Large intestine (tissue), 3 donors: ENCODE measurements around the gene UTP11. TPM values are rescaled to one million over a fixed set of nuclear protein-coding genes. Genes with fewer than 3 reads are reported as not detected.

Experiments
- DNase-seq, 2 donors: peaks; one replicate each; pipeline versions ENCODE4 v3.0.0 to v3.0.0-alpha.2; 2013
- H3K27ac ChIP-seq: one replicate; pipeline ENCODE4 v1.5.1; 2013; ENCODE audit warnings: low read length
- H3K27me3 ChIP-seq: 2 replicates; pipeline ENCODE4 v1.6.1; 2013; ENCODE audit warnings: low read length; ENCODE audit not compliant: control insufficient read depth, insufficient read depth
- H3K36me3 ChIP-seq: 2 replicates; pipeline ENCODE4 v1.6.1; 2013; ENCODE audit warnings: low read length; ENCODE audit not compliant: control insufficient read depth, insufficient read depth
- H3K4me1 ChIP-seq: one replicate; pipeline ENCODE4 v1.6.1; 2013; ENCODE audit warnings: low read length; ENCODE audit not compliant: control insufficient read depth, insufficient read depth
- H3K4me3 ChIP-seq: one replicate; pipeline ENCODE4 v1.5.1; 2013; ENCODE audit warnings: low read length
- H3K9me3 ChIP-seq: one replicate; pipeline ENCODE4 v1.6.1; 2013; ENCODE audit warnings: mild to moderate bottlenecking, low read depth, low read length, moderate library complexity; ENCODE audit not compliant: control insufficient read depth
- WGBS: methylation state at CpG from one replicate; pipeline ENCODE4 v1.1.5; 2013; ENCODE audit warnings: low lambda C conversion rate; ENCODE audit not compliant: insufficient coverage; 5-methylcytosine and 5-hydroxymethylcytosine counted together
- polyA plus RNA-seq: library from polyadenylated mRNA; unstranded; fragments of 120-200 nt; gene quantifications from one replicate; pipeline ENCODE4 v1.2.1, GENCODE V29; 2013

Gene UTP11
- polyA plus RNA-seq, 1 donor: 39.0 TPM

GRCh38 chr1:38060498-38060897, 48.0 kb downstream of the UTP11 start:
- H3K4me1 ChIP-seq: no peaks in the 10 kb centered on the region
- WGBS: no CpG with 5 or more reads among the region's 2 CpGs

GRCh38 chr1:38061290-38061689, 48.8 kb downstream of the UTP11 start:
- Histone ChIP-seq H3K36me3 (no peaks in the 10 kb centered on the region), H3K4me1 (no peaks in the 10 kb centered on the region), H3K4me3 (no peak overlapping the region), H3K27ac (no peak overlapping the region), H3K9me3 (no peaks in the 10 kb centered on the region), H3K27me3 (peaks cover 18% of the 10 kb centered on the region)
- WGBS: no CpG with 5 or more reads among the region's 1 CpG
- DNase-seq: no peak

More at GRCh38 chr1:38060498-38060897, 48.0 kb downstream of the UTP11 start:
- Histone ChIP-seq H3K27ac (no peak overlapping the region), H3K4me3 (no peak overlapping the region), H3K36me3 (no peaks in the 10 kb centered on the region), H3K27me3 (peaks cover 14% of the 10 kb centered on the region), H3K9me3 (no peaks in the 10 kb centered on the region)
- DNase-seq: no peak

GRCh38 chr1:38061883-38062328, 49.4 kb downstream of the UTP11 start:
- Histone ChIP-seq H3K27ac (no peak overlapping the region), H3K4me1 (no peaks in the 10 kb centered on the region), H3K27me3 (peaks cover 18% of the 10 kb centered on the region), H3K36me3 (no peaks in the 10 kb centered on the region), H3K4me3 (no peak overlapping the region), H3K9me3 (no peaks in the 10 kb centered on the region)
- no CpG with 5 or more reads among the region's 7 CpGs for WGBS
- no peak for DNase-seq

DNA sequence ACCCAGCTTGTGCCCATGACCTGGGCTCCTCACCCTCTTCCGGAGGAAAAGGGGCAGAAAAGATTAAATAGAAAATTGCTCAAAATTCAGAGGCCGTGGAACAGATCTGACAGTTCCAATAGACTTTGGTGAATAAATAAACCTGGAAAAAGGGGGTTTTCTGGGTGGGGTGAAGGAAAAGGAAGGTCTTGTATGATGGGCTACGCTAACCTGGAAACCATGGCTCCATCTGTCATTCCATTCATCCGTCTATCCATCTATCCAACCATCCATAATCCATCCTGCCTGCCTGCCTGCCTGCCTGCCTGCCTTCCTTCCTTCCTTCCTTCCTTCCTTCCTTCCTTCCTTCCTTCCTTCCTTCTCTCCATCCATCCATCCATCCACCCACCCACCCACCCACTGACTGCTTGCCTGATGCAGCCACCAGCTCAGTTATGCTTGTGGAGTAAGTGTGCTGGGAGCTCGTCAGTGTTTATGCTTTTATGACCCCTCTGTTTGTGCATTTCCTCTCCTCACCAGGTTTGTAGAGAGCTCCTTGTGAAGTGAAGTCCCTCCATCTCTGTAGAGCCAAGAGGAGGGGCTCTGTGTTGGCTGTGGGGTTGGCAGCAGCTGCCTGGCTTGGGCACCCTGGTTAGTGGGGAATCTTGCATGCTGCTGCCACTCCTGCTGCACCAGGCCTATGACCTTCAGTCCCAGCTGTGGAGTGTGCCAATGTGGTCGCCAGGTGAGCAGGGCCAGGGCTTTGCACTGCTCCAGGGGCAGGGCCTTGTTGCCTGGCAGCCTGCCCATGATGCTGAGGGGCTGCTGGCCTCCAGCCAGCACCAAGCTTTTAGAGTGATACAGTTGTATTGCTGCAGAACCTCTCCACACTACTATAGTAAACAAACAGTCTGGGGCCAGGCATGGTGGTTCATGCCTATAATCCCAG, 50.1 kb downstream of the UTP11 start:
- no peak overlapping the region for H3K27ac ChIP-seq
- no peak for DNase-seq
- peaks cover 22% of the 10 kb centered on the region for H3K27me3 ChIP-seq
- H3K4me3 ChIP-seq: no peak overlapping the region
- WGBS: 57% methylated on average over 1 of the region's 6 CpGs
- no peaks in the 10 kb centered on the region for H3K9me3 ChIP-seq
- H3K36me3 ChIP-seq: no peaks in the 10 kb centered on the region
- H3K4me1 ChIP-seq: no peaks in the 10 kb centered on the region

- no peak overlapping the region for H3K4me3 ChIP-seq
- no peak for DNase-seq
- no peak overlapping the region for H3K27ac ChIP-seq
- H3K4me1 ChIP-seq: no peaks in the 10 kb centered on the region
- H3K27me3 ChIP-seq: peaks cover 29% of the 10 kb centered on the region
- no CpG with 5 or more reads among the region's 5 CpGs for WGBS
- H3K36me3 ChIP-seq: no peaks in the 10 kb centered on the region
- H3K9me3 ChIP-seq: no peaks in the 10 kb centered on the region
Measured at GRCh38 chr1:38063616-38064015, 51.1 kb downstream of the UTP11 start.

GRCh38 chr1:38064197-38064903, 51.8 kb downstream of the UTP11 start:
- no peak for DNase-seq
- Histone ChIP-seq H3K4me1 (no peaks in the 10 kb centered on the region), H3K27ac (no peak overlapping the region), H3K4me3 (no peak overlapping the region), H3K9me3 (no peaks in the 10 kb centered on the region), H3K36me3 (no peaks in the 10 kb centered on the region), H3K27me3 (peaks cover 34% of the 10 kb centered on the region)
- whole genome bisulfite sequencing: no CpG with 5 or more reads among the region's 11 CpGs

DNA sequence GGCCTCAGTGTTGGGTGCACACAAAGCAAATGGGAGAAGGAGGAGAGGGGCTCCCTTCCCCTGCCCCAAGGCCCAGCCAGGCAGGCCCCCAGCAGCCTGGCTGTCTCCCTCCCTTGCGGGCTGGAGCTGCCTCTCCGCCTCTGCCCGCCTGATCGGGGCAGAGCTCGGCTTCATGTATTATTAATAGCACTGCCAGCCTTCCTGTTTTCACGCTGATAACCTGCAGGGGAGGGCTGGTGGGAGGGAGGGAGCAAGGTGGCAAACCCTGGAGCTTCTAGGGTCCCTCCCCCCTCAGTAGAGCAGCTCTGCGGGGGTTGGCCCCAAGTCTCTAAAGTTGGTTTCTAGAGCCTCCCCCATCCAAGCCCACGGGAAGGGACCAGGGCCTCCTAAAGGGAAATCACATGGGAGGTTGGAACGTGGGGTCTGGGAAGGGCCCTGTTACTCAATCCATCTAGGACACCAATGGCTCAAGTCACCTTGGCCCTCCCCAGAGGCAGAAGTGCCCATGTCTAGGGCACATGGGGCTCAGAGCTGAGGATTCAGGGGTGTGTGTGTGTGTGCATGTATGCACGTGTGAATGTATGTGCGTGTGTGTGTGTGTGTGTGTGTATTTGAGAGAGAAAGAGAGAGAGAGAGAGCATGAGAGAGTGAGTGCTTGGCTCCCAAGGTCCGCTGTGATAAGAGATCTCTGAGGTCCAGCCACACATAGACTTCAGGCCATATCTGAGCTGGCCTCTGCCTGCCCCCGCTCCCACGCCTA, 55.9 kb downstream of the UTP11 start:
- no peak for DNase-seq
- Histone ChIP-seq H3K36me3 (no peaks in the 10 kb centered on the region), H3K27ac (no peak overlapping the region), H3K4me3 (no peak overlapping the region), H3K4me1 (no peaks in the 10 kb centered on the region), H3K27me3 (peaks cover 51% of the 10 kb centered on the region), H3K9me3 (no peaks in the 10 kb centered on the region)
- WGBS: no CpG with 5 or more reads among the region's 14 CpGs

- no peak for DNase-seq
- Histone ChIP-seq H3K4me3 (no peak overlapping the region), H3K4me1 (no peaks in the 10 kb centered on the region), H3K9me3 (no peaks in the 10 kb centered on the region), H3K27me3 (peaks cover 53% of the 10 kb centered on the region), H3K36me3 (no peaks in the 10 kb centered on the region), H3K27ac (no peak overlapping the region)
- no CpG with 5 or more reads among the region's 3 CpGs for WGBS
Measured at GRCh38 chr1:38068980-38069340, 56.4 kb downstream of the UTP11 start.

GRCh38 chr1:38071312-38072256, 59.0 kb downstream of the UTP11 start:
- no peak overlapping the region for H3K27ac ChIP-seq
- no peaks in the 10 kb centered on the region for H3K9me3 ChIP-seq
- H3K4me1 ChIP-seq: no peaks in the 10 kb centered on the region
- no CpG with 5 or more reads among the region's 10 CpGs for WGBS
- no peak overlapping the region for H3K4me3 ChIP-seq
- no peaks in the 10 kb centered on the region for H3K36me3 ChIP-seq
- H3K27me3 ChIP-seq: peaks cover 49% of the 10 kb centered on the region
- DNase-seq: no peak
